Kidney glomerular epithelial cell (primary cell): ENCODE results near the gene DDX20.

ENCODE experiments used
- DNase-seq: peaks from one replicate; lab custom pipeline; 2025; lab: John Stamatoyannopoulos, UW

The DDX20 gene

DNA sequence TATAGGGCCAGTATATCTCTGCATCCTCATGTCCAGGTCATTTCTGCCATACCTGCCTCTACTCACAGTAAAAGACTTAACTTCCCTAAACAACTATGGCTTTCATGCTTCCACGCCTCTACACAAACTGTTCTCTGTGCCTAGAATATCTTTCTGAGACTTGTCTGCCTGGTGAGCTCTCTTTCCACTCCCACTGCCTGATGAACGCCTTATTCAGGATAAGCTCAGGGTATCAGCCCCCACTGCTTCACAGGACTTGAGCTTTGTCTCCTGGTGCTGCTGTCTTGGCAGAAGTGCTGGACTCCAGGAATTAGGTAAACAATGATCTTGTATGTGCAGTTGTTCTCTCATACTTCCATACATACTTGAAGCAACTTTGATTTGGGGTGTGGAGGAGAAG, 4.8 kb upstream of the DDX20 start:
- no peak for DNase-seq

DNA sequence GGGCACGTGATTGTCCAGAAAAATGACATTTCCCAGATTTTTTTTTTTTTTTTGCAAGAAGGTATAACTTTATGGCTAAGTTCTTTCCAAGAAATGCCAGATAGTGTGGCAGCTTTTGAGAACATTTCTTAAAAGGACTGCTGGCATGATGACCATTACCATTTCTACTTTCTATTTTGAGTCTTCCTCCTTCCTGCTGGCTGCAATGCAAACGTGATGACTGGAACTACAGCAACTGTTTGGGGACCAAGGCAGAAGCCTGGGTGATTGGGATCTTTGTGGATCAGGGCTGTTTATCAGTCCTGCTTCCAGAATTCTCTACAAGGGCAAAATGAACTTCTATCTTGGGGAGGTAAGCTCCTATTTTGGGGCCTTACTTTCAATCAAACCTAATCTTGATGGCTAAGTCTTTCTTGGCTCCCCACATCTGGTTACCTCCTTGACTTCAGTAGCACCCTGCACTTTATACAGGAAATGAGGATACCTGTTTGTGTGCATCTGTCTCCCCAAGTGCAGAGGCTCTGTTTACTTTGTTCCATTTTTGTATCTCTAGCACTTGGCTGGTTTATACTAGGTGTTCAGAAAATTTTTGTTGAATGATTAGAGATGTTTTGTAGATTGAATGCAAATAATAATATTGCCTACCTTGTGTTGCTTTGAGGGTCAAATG, 3.7 kb upstream of the DDX20 start:
- no peak for DNase-seq

DNA sequence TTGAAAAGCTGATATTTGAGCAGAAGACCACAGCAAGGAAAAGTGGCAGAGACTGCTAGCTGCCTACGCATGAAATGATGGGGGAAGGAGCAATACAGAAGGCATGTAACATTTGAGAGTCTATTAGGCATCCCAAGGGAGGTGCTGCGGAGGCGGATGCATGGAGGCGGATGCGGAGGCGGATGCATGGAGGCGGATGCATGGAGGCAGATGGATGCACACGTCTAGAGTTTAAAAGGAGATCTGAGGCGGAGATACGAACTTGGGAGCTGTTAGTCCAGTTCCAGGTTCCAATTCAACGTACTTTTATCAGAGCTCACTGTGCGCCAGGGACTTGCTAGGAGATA, 744 bp upstream of the DDX20 start:
- peak; percentile 64 for DNase-seq

DNA sequence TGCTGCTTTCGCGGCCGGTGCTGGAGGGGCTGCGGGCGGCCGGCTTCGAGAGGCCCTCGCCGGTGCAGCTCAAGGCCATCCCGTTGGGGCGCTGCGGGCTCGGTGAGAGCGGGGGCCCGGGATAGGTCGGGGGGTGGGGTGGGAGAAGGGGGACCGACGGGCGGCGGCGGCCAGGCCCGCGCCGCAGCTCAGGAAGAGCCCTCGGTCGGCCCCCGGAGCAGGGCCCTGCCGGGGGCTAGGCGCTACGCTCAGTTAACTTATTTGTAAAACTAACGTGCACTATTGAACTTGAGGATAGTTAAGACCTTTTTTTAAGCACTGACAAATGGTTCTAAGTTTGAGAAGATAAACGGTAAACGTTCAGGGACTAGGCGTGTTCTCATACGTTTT, 418 bp downstream of the DDX20 start:
- DNase-seq, result no peak

DNA sequence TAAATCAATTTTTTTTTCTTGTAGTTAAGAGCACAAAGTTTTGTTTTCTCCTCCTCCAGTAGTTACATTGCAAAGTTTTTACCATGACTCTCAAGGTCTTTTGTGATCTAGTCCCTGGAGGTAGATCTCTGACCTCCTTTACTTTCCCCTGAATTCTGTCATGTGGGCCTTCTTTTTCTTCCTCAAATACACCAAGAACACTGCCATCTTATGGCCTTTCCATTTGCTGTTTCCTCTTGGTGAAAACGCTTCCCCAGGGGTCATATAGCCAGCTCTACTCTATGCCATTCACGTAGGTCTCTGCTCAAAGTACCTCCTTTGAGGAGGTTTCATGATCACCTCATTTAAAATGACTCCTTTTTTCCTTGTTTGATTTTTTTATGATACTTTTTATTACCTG, 2.7 kb downstream of the DDX20 start:
- no peak for DNase-seq

DNA sequence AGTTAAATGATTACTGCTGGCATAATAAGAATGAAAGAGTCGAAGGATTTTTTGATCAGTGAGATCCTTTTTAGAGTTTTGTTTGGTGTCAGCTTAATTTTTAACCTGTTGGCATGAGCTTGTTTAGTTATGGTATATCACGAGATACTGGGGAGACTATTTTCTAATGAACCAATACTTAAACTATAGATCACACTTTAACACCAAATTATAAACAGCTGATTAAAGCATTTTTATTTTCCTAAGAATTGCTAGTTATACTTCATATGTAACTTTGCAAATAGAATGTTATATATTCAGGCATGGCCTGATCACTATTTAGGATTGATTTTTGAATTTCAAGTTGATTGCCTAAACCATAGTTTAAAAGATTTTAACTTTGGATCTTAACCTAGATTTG, 6.0 kb downstream of the DDX20 start:
- no peak for DNase-seq

DNA sequence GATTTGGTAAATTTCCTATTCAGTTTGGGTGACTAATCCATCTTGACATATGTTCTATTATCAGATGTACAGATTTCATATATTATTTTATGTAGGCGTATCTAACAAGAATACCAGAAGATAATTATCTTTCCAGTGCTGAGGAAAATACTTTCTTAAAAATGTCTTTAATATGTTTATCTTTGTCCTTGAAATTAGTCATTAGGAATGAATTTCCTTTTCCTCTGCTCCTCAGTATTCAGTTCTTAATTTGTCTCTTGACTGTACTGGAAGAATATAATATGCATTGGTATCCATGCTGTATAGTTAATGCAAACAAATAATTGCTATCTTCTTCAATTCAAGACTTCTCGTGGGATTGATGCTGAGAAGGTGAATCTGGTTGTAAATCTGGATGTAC, 6.6 kb downstream of the DDX20 start:
- DNase-seq, result no peak

DNA sequence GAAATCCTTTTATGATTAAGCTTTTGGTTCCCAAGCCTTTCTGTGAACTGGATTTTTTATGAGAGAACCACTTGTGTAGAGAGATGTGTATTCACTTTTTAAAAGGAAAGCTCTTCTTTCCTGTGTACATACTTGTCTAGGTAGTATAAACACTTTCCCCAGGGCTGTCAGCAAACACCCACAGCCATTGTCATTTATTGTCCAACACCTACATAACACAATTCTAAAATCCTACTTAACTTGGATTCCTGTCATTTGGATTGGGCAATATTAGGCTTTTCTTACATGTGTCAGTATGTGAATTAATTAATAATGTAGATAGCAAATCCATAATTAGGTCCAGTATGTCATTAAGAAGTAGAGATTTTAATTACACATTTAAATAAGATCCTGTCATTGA, 12.3 kb downstream of the DDX20 start:
- no peak for DNase-seq

DNA sequence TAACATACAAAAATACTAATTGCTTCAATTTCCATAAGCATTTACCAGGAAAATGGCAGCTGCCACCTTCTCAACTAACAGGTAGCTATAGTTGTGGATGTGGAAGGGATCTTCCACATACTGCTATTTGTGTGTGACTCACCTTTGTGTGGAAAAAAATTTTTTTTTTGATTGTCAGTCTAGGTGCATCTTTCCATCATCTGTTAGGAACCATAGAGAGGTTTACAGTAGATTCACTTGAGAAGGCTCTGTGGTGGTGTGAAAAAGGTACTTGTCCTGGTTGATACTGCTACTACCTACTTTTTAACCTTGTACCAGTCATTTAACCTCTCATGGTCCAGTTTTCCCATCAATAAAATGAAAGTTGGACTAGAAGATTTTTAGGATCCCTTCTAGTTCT, 12.9 kb downstream of the DDX20 start:
- DNase-seq, result peak; percentile 12

DNA sequence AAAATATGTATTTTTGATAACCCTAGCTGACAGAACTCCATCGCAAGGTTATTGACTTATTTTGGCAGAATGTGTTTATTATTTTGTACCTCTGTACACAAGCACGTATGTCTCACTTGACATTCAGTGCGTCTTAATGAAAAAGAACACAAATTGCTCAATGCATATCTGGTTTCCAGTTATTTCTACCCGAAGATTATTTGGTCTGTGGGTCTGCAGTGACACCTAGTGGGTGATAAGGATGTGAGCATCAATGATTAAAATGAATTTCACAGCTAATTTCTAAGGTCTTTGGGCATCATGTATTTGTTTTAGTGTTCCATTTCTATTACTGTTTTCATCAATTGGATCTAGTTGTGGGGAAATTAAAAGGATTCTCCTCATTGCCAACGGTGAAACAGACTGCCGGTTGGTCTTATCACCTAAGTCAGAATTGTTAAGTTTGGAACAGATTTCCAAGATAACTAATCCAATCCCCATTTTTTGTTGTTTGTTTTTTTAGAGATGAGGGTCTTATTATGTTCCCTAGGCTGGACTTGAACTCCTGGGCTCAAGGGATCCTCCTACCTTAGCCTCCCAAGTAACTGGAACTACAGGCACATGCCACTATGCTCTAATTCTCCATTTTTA, 13.9 kb downstream of the DDX20 start:
- DNase-seq, result peak; percentile 58

DNA sequence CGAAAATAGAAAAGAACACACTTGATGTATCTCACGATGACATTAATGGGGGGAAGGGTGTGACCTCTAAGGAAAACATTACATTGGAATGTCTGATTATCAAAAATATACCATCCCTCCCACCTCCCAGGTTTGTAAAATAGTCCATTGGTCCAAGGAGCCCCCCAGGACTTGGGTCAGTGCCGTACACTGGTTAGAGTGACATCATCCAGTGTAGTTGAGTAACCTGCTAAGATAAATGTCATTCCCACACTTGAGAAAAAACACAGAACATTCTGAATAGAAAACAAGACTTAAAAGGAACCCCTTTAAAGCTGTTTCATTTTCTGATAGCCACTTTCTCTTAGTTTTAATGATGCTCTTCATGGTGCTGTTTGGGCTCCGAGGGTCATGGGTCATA, 15.2 kb downstream of the DDX20 start:
- no peak for DNase-seq

DNA sequence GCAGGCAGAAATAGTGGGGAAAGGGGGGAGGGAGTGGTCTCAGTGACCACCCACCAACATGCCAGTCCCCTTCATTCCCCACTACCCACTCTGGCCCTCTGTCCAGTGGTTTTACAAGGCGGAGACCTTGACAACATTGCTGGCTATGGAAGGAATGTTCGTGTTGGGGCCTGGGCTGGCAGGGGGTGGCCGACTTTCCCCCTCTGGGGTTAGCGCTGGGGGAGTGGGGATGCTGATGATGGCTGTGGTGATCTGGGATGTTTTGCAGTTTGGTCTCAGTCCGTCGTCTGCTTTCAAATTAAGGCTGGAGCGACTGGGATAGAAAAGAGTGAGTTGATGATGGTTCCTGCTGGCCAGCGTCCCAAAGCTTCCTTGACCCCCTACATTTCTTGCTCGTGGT, 20.3 kb downstream of the DDX20 start:
- no peak for DNase-seq

DNA sequence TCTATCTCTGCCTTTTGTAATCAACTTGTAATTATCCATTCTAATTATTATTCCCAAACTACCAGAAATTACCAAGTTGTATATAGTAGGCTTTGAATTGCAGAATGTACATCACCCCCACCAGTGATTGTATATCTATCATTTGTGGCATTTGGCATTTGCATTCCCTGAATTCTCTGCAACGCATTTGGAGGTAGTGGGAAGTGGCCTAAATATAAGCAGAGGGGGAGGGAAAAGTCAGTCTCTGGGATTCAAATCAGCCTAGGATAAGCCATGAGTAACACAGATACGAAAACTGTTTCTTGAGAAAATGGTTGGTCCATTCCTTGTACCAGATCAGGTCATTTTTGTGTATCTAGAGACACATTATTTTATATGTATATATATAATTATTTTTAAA, 20.7 kb downstream of the DDX20 start:
- DNase-seq, result no peak

DNA sequence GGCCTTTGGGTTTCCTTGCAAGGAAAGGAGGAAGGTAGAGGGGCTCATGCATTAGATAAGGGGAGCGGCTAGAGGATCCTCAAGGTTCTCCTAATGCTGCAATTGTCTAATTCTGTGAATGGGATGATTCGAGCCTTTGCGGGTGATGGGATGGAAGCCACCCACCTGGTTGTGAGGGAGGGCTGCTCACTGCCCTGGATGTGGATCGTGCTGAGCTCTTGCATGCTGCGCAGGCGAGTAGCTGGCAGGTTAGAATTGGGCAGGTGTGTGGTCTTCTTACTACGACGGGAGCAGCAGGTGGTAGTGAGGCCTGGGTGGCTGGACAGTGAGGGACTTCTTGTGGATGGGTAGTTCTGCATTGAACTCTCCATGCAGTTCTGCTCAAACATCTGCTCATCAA, 21.2 kb downstream of the DDX20 start:
- no peak for DNase-seq

DNA sequence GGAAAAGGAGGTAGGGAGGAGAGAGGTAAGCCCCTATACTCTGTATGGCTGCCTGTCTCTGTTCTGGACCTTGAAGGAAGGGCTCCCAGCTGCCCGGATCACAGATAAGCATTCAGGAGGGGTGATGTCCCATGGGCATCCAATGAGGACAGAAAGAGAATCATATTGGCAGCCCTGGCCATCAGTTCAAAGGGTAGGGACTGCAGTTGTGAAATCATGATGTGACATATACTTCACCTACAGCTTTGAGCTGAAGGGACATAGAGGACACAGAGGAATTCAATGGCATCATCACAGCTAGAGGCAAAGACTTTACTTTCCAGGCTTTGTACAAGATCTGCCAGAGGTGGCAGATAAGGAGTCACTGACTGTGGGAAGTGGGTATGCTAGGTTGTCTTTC, 21.6 kb downstream of the DDX20 start:
- DNase-seq, result no peak

DNA sequence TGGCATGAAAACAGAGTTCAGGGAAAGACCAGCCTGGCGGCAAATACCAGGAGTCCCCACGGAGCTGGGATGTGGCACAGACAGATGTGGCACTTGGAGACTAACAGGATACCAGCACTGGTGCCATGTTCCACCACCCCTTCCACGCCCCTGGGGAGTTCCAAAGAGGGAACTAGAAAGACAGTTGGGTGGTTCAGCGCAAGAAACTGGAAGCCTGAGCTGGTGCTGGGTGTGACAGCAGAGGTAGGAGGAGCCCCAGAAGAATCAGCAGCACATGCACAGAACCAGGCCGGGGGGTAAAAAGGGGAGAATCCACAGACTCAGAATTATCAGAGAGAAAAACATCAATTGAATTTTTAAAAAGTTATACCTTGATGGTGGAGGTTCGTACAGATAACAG, 22.4 kb downstream of the DDX20 start:
- no peak for DNase-seq

DNA sequence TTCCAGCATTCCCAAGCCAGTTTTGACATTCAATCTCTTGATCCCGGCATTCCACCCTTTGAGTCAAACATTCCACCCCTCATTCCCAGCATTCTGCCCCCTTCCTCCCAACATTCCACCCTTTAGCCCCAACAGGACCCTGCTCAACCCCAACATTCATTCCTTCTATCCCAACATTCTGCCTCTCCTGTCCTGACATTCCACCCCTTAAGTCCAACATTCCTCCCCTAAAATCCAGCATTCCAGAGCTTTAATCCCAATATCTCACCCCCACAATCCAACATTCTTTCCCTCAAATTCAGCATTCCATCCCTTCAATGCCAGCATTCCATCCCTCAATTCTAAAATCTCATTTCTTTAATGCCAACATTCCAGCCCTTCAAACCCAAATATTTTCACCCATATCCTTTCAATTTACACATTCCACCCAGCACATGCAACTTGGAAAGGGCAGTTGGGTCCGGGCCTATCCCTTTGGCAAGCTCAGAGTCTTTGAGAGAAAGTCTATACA, 22.9 kb downstream of the DDX20 start:
- DNase-seq, result no peak

DNA sequence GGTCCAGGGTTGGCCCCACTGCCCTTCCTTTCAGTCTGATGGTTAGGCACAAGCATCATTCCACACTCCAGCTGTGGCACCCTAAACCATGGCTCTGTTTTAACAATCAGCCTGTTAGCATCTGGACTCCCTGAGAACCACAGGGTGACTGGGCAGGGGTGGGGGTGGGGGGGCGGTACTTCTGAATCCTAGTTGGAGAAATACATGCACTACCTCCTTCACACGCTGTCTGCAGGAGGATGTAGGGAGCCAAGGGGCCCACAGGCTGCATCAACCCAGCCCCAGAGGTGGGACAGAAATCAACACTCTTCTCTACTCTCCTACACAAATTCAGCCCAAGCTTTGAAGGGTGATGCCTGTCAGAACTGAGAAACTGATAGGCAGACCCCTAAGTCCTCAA, 23.8 kb downstream of the DDX20 start:
- no peak for DNase-seq

DNA sequence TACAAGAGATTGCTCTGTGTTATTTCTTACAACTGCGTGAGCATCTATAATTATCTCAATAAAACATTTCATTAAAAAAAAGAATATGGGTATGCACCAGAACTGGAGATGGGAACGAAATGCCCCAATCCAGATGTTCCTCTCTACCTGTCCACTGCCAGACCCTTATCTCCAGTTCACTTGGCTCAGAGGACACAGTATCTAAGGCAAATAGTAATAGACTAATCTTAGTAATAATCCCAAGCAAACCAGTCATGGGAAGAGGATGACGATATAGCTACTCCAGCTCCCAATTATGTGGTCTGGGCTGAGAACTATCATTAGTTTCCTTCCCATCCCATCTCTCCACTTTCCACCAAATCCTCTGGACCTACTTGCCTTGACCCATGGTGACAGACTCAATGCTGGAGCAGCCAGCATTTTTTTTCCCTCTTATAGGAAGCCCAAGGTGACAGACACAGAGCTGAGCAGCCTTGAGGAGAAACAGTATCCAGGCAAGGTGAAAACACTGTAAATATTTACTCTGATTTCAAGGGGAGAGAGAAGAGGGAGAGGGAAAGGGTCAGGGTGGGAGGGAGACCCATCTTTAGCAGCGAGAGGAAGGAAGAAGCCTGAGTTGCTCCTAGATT, 28.7 kb downstream of the DDX20 start:
- no peak for DNase-seq

DNA sequence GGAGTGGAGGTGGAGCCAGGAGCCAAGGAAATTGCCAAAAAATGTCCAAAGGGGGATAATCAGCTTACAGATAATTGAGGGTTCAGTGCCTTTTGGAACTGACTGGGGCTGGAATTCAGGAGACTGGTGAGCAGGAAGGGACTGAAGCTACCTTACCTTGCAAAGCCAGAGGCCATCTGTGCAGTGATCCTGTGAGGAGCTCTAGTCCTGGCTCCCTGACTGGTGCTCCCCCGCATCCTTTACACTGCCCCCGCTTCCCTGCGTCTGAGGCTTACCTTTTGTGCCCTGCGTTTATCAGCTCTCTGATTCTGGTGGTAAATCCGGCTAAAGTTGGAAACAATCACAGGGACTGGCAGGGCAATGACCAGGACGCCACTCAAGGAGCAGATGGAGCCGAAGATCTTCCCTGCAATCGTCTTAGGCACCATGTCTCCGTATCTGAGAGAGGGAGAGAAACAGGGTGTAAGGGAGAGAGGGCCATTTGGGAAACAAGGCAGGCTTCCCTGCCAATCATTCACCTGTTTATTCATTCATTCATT, 31.0 kb downstream of the DDX20 start:
- DNase-seq, result no peak

DNA sequence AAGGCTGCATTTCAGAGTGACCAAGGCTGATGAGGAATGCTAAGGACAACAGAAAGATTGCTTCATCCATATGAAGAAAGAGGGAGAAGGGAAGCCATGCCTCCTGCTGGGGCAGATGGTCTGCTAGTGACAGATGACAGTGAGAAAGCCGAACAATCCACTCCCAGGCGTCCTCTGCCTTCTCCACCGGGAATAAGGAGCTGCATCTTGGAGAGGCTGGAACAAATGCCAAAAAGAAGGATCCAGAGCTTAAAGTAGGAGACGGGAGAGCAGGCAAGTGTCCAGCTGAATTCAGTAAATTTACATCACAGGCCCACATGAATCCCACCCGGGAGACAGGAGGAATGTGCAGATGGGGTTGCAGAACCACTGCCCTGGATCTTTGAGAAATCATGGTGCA, 33.4 kb downstream of the DDX20 start:
- no peak for DNase-seq

DNA sequence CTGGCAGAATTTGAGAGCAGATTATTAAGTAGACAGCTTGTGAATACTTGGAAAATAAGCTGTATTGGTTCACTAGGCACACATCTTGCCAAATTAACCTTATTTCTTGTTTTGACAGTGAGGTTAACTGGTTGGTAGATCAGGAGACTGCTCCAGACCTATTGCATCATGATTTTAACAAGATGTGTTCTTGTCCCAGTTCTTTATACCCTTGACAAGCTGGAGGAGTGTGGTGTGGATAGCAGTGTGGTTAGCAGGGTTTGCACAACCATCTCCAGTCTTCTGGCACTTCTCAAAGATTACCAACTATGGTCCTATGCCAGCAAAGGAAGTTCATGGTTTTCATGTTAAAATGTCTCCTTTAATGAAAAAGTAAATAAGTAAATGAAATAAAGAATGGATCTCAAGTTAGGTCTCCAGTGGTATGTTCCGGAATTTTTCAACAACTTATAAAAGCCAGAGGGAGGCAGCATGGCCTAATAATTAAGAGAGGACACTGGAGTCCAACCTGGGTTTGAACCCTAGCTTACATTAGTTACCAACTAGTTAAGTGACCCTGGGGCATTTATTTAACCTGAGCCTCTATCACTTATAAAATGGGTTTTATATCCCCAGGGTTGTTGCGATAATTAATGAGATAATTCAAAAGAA, 34.1 kb downstream of the DDX20 start:
- DNase-seq, result peak; percentile 2

DNA sequence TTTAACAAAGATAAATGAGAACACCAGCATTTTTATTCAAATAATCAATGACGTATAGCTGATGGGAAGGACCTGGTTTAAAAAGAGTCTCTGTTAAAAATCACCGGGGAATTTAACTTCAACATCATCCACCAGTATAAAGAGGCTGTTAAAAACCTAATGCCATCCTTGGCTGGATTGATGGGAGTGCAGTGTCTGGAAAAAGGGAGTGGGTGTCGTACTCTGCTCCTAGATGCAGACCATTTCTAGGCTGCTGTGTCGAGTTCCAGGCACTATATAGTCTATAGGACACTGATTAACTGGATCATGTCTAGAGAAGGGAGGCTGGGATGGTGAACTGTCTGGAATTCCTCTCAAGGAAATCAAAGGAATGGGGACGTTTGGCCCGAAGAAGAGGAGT, 36.1 kb downstream of the DDX20 start:
- no peak for DNase-seq
